ENCODE results near the gene LILRB5.
"Not testable (repeated sequence)": the region's sequence is repeated elsewhere in the genome, so short reads cannot be mapped to it uniquely, and the experiment has no call there.

The LILRB5 gene

DNA sequence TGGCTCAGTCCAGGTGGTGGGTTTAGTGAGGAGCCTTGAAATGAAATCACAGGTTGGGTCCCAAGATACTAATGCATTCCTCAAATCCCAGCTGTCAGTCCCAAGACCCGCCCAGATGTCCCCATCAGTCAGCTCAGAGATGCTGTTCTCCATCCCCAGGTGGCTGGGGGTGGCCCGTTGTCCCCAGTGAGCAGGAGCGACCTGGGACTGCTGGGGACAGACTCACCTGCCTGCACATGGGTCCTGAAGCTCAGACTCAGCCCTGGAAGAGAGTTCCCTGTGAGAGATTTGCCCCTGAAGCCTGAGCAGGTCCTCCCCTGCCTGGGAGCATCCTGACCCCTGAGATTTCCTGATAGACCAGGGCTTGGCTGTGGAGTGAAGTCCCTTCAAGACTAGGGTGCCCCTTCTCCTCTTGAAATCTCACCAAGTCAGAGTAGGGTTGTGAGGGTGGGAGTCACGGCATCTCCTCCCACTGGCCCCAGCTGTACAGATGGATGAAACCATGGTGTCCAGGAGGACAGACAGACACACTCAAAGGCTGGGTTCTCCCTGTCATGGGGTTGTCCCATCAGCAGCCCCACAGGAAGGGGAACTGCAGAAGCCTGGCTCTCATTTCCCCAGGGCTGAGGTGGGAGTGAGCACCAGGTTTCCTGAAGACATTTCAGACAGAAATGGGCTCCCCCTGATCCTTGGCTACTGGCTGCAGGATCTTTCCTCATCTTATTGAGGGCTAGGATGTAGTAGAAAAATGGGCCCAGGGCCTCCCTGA, 41.5 kb upstream of the LILRB5 start:
- Histone ChIP-seq H3K27ac (replicated peaks) (no peak overlapping the region), H3K27me3 (ENCODE audit: insufficient read depth, poor library complexity, severe bottlenecking) (peaks cover 7% of the 10 kb centered on the region), H3K4me3 (replicated peaks; ENCODE audit: insufficient read depth, low read length) (no peak overlapping the region)
- DNase-seq (ENCODE audit: low read depth in 1 of 2, low spot score in 1 of 2): peak in 1 of 2 experiments; percentile 35
- TF ChIP-seq, protein P1, sequence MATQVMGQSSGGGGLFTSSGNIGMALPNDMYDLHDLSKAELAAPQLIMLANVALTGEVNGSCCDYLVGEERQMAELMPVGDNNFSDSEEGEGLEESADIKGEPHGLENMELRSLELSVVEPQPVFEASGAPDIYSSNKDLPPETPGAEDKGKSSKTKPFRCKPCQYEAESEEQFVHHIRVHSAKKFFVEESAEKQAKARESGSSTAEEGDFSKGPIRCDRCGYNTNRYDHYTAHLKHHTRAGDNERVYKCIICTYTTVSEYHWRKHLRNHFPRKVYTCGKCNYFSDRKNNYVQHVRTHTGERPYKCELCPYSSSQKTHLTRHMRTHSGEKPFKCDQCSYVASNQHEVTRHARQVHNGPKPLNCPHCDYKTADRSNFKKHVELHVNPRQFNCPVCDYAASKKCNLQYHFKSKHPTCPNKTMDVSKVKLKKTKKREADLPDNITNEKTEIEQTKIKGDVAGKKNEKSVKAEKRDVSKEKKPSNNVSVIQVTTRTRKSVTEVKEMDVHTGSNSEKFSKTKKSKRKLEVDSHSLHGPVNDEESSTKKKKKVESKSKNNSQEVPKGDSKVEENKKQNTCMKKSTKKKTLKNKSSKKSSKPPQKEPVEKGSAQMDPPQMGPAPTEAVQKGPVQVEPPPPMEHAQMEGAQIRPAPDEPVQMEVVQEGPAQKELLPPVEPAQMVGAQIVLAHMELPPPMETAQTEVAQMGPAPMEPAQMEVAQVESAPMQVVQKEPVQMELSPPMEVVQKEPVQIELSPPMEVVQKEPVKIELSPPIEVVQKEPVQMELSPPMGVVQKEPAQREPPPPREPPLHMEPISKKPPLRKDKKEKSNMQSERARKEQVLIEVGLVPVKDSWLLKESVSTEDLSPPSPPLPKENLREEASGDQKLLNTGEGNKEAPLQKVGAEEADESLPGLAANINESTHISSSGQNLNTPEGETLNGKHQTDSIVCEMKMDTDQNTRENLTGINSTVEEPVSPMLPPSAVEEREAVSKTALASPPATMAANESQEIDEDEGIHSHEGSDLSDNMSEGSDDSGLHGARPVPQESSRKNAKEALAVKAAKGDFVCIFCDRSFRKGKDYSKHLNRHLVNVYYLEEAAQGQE (IDR thresholded peaks at IDR 0.05; ENCODE audit: insufficient replicate concordance, low read depth): no peak
- TF ChIP-seq SPI1 (IDR thresholded peaks at IDR 0.05; ENCODE audit: borderline replicate concordance, low read depth) (peak; percentile 64), GABPA (IDR thresholded peaks at IDR 0.05; ENCODE audit: low read depth) (peak; percentile 59), POLR2AphosphoS5 (IDR thresholded peaks at IDR 0.05; ENCODE audit: low read depth) (no peak)
- TF ChIP-seq, protein P2, sequence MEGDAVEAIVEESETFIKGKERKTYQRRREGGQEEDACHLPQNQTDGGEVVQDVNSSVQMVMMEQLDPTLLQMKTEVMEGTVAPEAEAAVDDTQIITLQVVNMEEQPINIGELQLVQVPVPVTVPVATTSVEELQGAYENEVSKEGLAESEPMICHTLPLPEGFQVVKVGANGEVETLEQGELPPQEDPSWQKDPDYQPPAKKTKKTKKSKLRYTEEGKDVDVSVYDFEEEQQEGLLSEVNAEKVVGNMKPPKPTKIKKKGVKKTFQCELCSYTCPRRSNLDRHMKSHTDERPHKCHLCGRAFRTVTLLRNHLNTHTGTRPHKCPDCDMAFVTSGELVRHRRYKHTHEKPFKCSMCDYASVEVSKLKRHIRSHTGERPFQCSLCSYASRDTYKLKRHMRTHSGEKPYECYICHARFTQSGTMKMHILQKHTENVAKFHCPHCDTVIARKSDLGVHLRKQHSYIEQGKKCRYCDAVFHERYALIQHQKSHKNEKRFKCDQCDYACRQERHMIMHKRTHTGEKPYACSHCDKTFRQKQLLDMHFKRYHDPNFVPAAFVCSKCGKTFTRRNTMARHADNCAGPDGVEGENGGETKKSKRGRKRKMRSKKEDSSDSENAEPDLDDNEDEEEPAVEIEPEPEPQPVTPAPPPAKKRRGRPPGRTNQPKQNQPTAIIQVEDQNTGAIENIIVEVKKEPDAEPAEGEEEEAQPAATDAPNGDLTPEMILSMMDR (IDR thresholded peaks at IDR 0.05; ENCODE audit: insufficient read depth, low read length): no peak

DNA sequence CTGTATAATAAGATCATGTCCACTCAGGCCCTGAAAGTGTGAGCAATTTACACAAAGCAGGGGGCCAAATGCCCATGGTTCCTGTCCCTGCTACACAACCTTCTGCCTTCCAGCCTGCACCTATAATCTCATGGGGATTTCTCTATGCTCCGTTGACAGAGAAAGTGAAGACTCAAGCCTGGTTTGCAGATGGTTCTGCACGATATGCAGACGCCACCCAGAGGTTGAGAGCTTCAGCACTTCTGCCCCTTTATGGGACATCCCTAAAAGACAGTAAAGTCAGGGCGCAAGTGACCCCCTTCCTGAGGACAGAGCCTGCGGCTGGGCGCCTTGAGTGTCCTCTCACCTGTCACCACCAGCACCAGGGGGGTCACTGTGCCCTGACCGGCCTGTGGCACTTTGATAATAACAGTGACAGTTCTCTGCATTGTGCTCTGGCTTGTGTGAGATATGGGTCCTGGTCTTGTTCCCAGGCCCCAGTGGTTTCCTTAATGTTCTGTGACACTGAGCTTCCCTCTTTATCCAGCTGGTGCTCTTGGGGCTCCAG, 40.8 kb upstream of the LILRB5 start:
- Histone ChIP-seq H3K27ac (replicated peaks) (no peak overlapping the region), H3K4me3 (replicated peaks; ENCODE audit: insufficient read depth, low read length) (no peak overlapping the region), H3K27me3 (ENCODE audit: insufficient read depth, poor library complexity, severe bottlenecking) (peaks cover 7% of the 10 kb centered on the region)
- TF ChIP-seq, protein P2 (IDR thresholded peaks at IDR 0.05; ENCODE audit: insufficient read depth, low read length): peak; percentile 58
- no peak for TF ChIP-seq POLR2AphosphoS5 (IDR thresholded peaks at IDR 0.05; ENCODE audit: low read depth)
- DNase-seq (ENCODE audit: low read depth in 1 of 2, low spot score in 1 of 2): peak in 1 of 2 experiments; percentile 41

DNA sequence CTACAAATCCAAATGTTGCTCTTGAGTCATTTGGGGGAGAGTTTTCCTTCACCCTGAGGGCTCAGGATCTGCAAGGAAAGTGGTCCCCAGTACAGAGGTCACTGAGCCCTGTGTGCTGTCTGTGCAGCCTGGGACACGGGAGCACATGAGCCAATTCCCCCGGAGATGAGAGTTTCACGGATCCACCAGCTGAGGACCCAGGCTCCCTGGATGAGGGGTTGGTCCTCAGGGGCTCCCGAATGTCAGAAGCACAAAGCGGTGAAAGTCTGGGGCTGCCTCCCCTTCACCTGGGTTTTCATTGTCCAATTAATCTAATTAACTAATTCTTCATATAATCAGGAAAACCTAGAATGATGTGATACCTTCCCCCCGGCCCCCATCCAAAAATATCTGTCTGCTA, 37.5 kb upstream of the LILRB5 start:
- TF ChIP-seq, protein P1 (IDR thresholded peaks at IDR 0.05; ENCODE audit: insufficient replicate concordance, low read depth): no peak
- no peak for TF ChIP-seq SPI1 (IDR thresholded peaks at IDR 0.05; ENCODE audit: borderline replicate concordance, low read depth)
- no peak for TF ChIP-seq POLR2AphosphoS5 (IDR thresholded peaks at IDR 0.05; ENCODE audit: low read depth)
- no peak for TF ChIP-seq GABPA (IDR thresholded peaks at IDR 0.05; ENCODE audit: low read depth)
- TF ChIP-seq, protein P2 (IDR thresholded peaks at IDR 0.05; ENCODE audit: insufficient read depth, low read length): no peak
- H3K27ac ChIP-seq (replicated peaks): no peak overlapping the region
- H3K27me3 ChIP-seq (ENCODE audit: insufficient read depth, poor library complexity, severe bottlenecking): peaks cover 7% of the 10 kb centered on the region
- no peak overlapping the region for H3K4me3 ChIP-seq (replicated peaks; ENCODE audit: insufficient read depth, low read length)
- no peak for DNase-seq (ENCODE audit: low read depth in 1 of 2, low spot score in 1 of 2)

DNA sequence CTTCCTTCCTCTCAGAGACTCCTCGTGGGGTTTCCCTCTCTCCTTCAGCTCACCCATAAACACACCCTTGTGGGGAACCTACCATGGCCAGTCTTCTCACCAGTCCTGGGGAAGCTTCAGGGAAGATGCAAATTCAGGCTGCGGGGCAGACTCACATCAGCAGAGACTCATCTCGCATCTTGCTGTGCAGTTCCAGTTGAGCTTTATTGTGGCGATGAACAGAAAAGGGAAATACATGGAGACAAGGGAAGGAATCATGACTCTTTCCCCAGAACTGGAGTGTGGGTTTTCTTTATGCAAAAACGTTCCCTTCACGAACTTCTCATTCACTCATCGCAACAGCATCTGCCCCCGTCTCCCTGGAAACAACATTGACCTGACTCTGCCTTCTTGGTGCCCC, 32.1 kb upstream of the LILRB5 start:
- H3K27me3 ChIP-seq (ENCODE audit: insufficient read depth, poor library complexity, severe bottlenecking); H3K27ac ChIP-seq (replicated peaks); H3K4me3 ChIP-seq (replicated peaks; ENCODE audit: insufficient read depth, low read length); DNase-seq (ENCODE audit: low read depth in 1 of 2, low spot score in 1 of 2): not testable (repeated sequence)

Data from HL-60 (cell line).